Vagina (tissue), 2 donors: ENCODE measurements around the gene CD80.

Experiments used
- CTCF ChIP-seq, 3 experiments: fragments of 450-650 bp in 2 of 3; fragments of 200-600 bp in 1 of 3; sonication (generic) in 1 of 3; IDR thresholded peaks; one replicate each; pipeline ENCODE4 v1.5.1; 2017 to 2019; ENCODE audit warnings: antibody characterized with exemption in 3 of 3, mild to moderate bottlenecking in 2 of 3, moderate library complexity in 2 of 3
- POLR2A ChIP-seq, 2 donors: fragments of 450-650 bp; IDR thresholded peaks; one replicate each; pipeline ENCODE4 v1.6.1; 2017; ENCODE audit warnings: antibody characterized with exemption in 2 of 2, mild to moderate bottlenecking in 2 of 2, moderate library complexity in 2 of 2

DNA sequence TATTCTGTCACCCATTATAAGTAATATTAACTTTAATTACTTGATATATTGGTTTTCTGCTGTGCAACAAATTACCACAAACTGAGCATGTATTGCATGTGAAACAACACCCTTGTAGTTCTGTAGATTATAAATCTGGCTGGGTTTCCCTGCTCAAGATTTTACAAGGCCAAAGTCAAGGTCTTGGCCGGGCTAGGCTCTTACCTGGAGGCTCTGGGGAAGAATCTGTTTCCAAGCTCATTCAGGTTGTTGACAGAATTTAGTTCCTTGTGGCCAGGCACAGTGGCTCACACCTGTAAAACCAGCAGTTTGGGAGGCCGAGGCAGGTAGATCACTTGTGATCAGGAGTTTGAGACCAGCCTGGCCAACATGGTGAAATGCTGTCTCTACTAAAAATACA lies 44.8 kb downstream of the CD80 start:
- no peak for TF ChIP-seq CTCF (IDR thresholded peaks at IDR 0.05)
- TF ChIP-seq POLR2A (IDR thresholded peaks at IDR 0.05): no peak
